Ecto neural progenitor cell (in vitro differentiated cells): Measurements from ENCODE around the gene HDAC4.

Experiments used
- DNase-seq: peaks from one replicate; pipeline ENCODE4 v3.0.0-alpha.2; 2018; ENCODE audit warnings: low spot score

Gene HDAC4

GRCh38 chr2:239200646-239201530 is 199.9 kb downstream of the HDAC4 start:
- no peak for DNase-seq

- DNase-seq, result no peak
These were observed 201.6 kb downstream of the HDAC4 start for GRCh38 chr2:239199041-239199768.

DNA sequence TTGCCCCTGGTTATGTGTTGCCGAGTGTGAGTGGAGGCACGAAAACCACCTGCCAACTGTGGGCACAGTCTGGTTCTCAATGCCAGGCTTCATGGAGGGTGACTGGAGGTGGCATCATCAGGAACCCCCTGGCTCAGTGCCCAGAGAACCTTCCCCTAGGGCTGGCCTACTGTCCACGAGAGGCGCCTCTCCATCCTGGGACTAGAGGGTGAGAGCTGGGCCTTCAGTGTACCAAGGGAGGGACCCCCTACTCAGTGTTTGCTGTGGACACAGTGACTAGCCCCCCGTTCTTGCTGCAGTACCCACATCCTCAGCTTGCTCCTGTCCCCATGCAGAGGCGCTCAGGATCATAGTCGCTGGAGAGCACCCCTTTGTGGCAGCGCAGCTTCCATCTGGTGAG is 202.6 kb downstream of the HDAC4 start:
- no peak for DNase-seq

DNA sequence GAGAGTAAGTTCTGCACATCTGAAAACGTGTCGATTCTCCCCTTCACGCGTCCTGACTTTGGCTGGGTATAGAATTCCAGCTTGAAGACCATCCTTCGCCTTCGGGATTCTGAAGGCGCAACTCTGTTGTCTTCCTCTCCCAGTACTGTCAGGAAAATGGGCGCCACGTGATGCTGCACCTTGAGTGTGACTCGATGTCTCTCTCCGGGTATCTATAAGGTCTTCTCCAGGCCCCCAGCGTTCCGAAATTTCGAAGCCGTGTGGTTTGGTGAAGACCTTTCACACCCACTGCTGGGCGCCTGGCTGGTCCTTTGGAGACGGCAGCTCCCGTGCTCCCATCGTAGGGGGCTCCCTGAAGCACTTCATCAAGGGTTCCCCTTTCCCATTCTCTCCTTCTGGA is 203.7 kb downstream of the HDAC4 start:
- DNase-seq, result no peak

- DNase-seq, result peak; percentile 29
These were observed 204.3 kb downstream of the HDAC4 start for GRCh38 chr2:239196474-239197021.

DNA sequence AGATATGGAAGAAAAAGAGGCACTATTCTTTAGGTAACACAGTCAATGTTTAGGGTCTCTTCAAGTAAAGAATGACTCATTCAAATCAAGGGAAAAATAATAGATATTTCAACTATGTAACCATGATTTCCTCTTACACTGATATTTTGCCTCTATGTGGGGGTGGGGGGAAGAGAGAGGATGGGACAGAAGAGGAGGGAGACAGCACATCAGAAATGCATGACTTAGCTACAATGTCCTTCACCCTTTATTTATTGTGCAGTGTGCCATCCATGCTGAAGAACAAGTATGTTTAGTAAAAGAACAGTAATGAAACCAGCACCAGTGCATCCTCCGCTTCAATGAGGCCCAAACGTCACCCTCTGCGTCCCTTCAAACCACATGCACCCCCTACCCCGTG is 204.8 kb downstream of the HDAC4 start:
- no peak for DNase-seq

DNA sequence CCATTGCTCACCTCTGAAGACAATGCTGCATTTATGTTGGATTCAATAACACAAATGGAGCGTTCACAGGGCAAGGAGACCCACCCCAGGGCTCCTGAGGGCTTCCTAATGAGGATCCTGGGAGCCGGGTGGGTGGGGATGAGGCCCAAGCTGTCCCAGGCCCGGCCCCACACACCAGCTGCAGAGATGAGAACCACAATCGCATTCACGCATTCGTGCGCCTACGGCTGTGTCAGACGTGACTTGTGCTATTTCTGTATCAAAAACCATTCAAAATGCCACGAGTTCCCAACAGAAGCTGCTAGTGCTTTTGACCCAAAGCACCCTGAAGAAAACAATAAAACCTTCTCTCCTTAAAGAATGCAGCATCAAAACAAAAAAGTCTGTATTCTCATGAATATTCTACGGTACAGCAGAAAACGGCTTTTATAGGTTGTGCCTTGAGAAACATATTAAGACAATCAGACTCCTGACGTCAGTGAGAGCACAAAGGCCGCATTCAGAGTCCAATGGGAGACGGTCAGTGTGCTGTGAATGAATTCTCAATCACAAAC is 205.4 kb downstream of the HDAC4 start:
- peak; percentile 39 for DNase-seq

DNA sequence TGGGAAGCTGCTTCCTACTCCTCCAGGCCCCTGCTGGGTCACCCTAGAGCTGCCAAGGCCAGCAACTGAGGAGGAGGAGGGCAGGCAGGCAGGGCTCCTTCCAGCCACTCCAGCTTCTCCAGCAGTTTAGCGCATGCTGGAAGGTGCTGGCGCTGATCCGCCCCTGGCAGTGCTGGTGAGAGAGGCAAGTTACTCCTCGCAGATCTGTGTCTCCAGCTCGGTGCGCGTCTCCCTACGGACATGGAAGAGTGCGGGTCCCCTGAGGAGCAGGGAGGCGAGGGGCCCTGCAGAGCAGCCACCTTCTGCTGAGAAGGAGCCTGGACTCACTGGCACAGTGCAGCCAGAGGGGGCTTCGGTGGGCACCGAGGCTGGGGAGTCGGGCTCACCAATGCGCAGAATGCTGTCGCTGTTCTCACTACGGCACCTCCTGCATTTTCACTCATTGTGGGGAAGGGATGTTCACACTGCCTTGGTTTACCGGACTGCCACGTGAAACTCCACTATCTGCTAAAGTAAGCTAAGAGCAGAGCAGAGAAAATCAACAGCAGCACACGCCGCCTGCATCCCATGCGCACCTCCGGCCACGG is 206.0 kb downstream of the HDAC4 start:
- DNase-seq, result peak; percentile 41

DNA sequence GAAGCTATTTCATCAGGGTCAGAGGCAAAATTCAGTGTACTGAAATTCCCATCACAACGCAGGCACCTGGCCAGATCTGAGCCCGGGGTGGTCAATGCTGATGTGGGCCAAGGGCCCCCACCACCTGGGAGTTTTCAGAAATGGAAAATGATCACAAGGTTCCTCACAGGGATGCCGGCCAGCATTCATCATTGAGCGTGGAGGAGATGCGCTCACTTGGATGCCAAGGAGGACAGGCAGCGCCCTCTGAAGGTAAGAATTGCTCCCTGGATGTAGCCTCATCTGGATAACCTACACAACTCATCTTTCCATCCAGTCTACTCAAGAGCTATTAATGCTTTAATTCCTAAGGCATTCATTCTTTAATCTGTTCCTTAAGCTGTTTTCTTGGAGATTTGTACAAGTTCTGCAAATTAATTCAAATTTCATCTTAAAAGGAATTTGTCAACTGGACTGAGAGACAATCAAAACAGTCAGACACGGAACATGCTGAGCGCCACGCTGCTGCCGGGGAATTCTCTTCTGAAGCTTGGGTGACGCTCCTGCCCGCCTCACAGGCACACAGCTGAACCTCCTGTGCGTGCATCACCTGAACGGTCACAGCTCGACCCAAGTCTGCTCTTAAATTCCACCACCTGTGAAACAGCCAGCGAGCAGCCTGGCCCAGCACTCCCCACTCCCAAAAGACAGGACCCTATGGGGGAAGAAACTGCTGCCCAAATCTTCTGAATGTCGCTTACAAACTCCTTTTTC is 206.7 kb downstream of the HDAC4 start:
- DNase-seq, result peak; percentile 33

DNA sequence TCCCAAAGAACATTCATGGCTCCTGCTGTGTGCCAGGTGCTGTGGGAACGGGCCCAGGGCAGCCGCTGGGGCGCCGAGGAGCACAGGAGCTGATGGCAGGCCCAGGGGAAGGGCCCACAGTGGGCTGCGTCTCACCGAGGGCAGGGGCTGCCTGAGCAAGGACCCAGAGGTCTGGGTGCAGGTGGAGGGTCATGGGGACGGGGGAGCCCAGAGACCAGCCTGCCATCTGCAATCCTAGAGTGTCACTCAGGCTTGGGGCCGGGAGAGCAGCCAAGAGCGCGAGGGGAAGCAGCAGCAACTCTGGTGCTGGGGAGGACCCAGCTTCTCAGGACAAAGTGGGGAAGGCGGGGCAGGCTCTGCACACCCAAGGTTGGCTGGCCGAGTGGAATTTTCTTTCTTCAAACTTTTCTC is 207.4 kb downstream of the HDAC4 start:
- DNase-seq, result peak; percentile 39

DNA sequence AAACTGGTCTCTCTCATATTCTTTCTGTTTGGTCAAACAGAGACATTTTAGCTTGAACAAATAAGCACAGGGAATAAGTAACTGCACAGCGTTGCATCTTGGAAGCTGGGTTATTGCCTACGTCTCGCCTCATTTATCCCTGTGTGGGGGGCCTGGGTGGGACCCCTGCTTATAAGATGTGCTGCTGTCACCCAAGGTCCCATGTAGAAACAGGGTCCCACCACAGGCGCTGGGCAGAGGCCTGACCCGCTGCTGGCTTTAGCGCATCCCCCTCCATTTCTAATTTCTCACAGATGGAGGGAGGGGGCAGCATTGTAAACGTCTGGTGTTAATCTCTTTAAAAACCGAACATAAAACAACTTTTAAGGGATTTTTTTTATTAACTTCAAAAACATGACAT is 207.8 kb downstream of the HDAC4 start:
- peak; percentile 28 for DNase-seq

DNA sequence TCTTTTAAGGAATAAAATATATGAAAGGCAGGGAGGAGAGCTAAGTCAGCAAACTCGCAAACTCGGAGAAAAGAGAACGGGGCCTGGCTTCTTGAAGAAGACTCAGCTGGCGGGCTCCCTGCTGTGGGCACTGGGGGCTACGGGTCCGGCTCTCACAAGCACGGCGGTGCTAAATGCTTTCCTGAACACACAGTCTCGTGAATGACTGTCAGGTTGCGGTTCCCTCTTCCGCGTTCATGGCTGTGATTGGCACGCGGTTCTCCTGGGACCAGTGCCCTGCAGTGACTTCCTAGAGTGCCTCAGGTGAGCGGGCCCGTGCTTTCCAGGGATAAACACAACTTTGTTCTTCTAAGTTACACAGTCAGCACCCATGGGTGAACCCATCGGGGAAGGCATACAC is 208.4 kb downstream of the HDAC4 start:
- DNase-seq, result peak; percentile 27

DNA sequence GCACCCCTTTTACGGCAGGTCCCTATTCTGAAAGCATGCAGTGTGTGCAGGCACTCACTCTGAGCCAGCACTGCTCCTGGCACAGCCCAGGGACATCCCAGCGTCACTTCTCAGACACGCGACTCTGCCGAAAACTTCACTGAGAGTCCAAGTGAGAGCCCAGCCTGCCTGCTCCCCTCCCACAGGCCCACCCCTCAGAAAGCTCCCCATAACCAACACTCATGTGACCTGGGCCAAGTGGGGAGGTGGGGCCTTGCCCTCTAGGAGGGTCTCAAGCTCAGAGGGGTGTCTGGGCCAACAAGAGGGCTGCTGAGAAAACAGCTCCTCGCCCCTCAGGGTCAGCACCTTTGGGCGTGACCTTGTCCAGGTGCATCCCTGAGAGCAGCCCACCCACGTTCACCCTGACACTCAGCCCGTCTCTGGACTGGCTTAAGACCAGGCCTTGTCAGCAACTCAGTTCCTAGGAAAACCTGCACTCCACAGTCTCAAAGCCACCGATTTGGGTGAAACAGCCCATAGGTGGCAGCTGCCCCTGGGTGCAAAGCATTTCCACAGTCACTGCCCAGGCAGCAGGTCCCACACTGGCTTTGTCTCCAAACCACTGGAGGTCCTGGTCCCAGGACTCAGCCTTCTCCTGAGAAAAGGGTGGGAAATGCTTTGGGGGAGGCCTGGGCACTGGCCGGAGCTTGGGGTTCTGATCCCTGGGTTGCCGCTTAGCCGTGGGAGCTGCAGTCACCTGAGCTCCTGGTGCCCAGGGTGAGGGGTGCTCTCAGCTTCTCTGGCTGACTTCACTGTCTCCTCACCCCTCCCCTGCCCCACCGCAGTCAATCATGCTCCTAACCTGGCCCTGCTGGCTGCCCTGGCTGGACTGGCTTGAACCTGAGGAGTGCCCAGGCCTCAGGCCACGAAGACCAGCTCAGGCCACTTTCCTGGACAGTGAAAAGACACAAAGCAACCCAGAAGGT is 209.6 kb downstream of the HDAC4 start:
- peak; percentile 49 for DNase-seq

GRCh38 chr2:239190361-239190760 is 210.5 kb downstream of the HDAC4 start:
- DNase-seq, result no peak

- DNase-seq, result no peak
These were observed 211.1 kb downstream of the HDAC4 start for GRCh38 chr2:239189711-239190131.

DNA sequence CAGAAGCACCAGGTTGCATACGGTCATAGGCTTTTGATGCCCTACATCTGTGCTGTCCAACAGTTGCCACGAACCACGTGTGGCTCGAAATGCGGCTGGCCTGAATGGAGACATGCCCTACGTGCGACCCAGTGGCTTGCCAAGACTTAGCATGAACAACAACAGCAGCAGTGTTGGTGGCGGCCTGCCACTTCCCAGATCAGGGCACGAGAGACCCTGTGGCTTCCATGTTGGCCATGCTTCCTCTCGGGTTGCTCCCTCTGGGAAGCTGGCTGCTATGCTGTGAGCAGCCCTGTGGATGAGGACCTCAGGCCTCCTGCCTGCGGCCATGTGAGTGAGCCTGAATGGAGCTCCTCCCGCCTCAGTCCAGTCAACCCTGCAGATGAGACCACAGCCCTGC is 212.3 kb downstream of the HDAC4 start:
- no peak for DNase-seq

- DNase-seq, result no peak
These were observed 213.2 kb downstream of the HDAC4 start for GRCh38 chr2:239187464-239188253.

GRCh38 chr2:239186516-239187357 is 214.1 kb downstream of the HDAC4 start:
- DNase-seq, result no peak
